ENCODE data around the gene L3MBTL4. TPM values are rescaled to one million over a fixed set of nuclear protein-coding genes. Genes with fewer than 3 reads are reported as not detected.

The L3MBTL4 gene
- total RNA-seq, 6 donors from 2014 or later = 13.2 to 29.1 (median 14.8) TPM

- WGBS, 2 donors = 61 to 72% methylated on average over 2 of the region's 2 CpGs
Measured at GRCh38 chr18:6327895-6328620, 86.7 kb downstream of the L3MBTL4 start.

DNA sequence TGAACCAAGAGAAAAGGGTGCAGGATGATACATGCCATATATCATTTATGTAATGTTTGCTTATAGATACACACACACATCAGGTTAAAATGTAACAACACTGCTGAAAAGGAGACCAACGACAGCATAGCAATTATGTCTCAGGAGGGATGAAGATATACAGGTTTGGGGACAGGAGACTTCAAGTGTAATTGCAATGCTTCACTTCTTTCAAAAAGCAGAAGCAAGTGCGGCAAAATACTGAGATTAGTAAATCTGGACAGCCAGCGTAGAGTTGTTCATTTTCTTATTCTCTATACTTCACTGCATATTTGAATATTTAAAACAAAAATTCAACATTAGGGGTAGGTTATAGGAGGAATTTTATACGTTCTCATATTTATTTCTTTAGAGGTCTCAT, 87.2 kb downstream of the L3MBTL4 start:
- no peak for TF ChIP-seq POLR2A (IDR thresholded peaks at IDR 0.05)
- TF ChIP-seq, protein P1, sequence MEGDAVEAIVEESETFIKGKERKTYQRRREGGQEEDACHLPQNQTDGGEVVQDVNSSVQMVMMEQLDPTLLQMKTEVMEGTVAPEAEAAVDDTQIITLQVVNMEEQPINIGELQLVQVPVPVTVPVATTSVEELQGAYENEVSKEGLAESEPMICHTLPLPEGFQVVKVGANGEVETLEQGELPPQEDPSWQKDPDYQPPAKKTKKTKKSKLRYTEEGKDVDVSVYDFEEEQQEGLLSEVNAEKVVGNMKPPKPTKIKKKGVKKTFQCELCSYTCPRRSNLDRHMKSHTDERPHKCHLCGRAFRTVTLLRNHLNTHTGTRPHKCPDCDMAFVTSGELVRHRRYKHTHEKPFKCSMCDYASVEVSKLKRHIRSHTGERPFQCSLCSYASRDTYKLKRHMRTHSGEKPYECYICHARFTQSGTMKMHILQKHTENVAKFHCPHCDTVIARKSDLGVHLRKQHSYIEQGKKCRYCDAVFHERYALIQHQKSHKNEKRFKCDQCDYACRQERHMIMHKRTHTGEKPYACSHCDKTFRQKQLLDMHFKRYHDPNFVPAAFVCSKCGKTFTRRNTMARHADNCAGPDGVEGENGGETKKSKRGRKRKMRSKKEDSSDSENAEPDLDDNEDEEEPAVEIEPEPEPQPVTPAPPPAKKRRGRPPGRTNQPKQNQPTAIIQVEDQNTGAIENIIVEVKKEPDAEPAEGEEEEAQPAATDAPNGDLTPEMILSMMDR (IDR thresholded peaks at IDR 0.05) = no peak
- ATAC-seq (ENCODE audit: low FRiP score in 2 of 2) (no peak), DNase-seq (no peak)
- no peaks in the 10 kb centered on the region for H3K36me3 ChIP-seq
- H3K27ac ChIP-seq = no peak overlapping the region
- WGBS, 2 donors = 83 to 84% methylated on average over 4 of the region's 4 CpGs
- H3K27me3 ChIP-seq = no peaks in the 10 kb centered on the region
- H3K9me3 ChIP-seq = peaks cover 9 to 19% (median 10%) of the 10 kb centered on the region in 4 donors
- H3K4me3 ChIP-seq = no peak overlapping the region
- H3K4me1 ChIP-seq = peaks cover 0 to 3% (median 0%) of the 10 kb centered on the region in 4 donors

More at GRCh38 chr18:6327895-6328620, 86.7 kb downstream of the L3MBTL4 start:
- TF ChIP-seq POLR2A (IDR thresholded peaks at IDR 0.05) (no peak), EP300 (IDR thresholded peaks at IDR 0.05) (no peak), POLR2AphosphoS5 (IDR thresholded peaks at IDR 0.05) (no peak)
- TF ChIP-seq, protein P1 (IDR thresholded peaks at IDR 0.05) = no peak
- Histone ChIP-seq H3K9me3 (peaks cover 5 to 15% (median 10%) of the 10 kb centered on the region in 4 donors), H3K27ac (no peak overlapping the region), H3K4me3 (no peak overlapping the region), H3K4me1 (peaks cover 0 to 3% (median 0%) of the 10 kb centered on the region in 4 donors), H3K36me3 (no peaks in the 10 kb centered on the region), H3K27me3 (no peaks in the 10 kb centered on the region)
- DNase-seq = no peak
- ATAC-seq (ENCODE audit: low FRiP score in 2 of 2) = peak in 1 of 2 donors; percentile 49

- DNase-seq (no peak), ATAC-seq (ENCODE audit: low FRiP score in 2 of 2) (no peak)
- peaks cover 9 to 19% (median 10%) of the 10 kb centered on the region in 4 donors for H3K9me3 ChIP-seq
- TF ChIP-seq POLR2A (IDR thresholded peaks at IDR 0.05) = no peak
- TF ChIP-seq, protein P1 (IDR thresholded peaks at IDR 0.05) = no peak
- TF ChIP-seq POLR2AphosphoS5 (IDR thresholded peaks at IDR 0.05) = no peak
- no peak for TF ChIP-seq EP300 (IDR thresholded peaks at IDR 0.05)
- H3K4me3 ChIP-seq = no peak overlapping the region
- H3K36me3 ChIP-seq = no peaks in the 10 kb centered on the region
- H3K27ac ChIP-seq = no peak overlapping the region
- no peaks in the 10 kb centered on the region for H3K27me3 ChIP-seq
- WGBS, 2 donors = 78 to 83% methylated on average over 2 of the region's 2 CpGs
- peaks cover 0 to 3% (median 0%) of the 10 kb centered on the region in 4 donors for H3K4me1 ChIP-seq
Measured at GRCh38 chr18:6326566-6326965, 88.1 kb downstream of the L3MBTL4 start.

GRCh38 chr18:6323319-6323889, 91.3 kb downstream of the L3MBTL4 start:
- TF ChIP-seq POLR2AphosphoS5 (IDR thresholded peaks at IDR 0.05) (no peak), POLR2A (IDR thresholded peaks at IDR 0.05) (no peak), EP300 (IDR thresholded peaks at IDR 0.05) (no peak)
- TF ChIP-seq, protein P1 (IDR thresholded peaks at IDR 0.05) = no peak
- Histone ChIP-seq H3K4me1 (no peaks in the 10 kb centered on the region), H3K27ac (no peak overlapping the region), H3K9me3 (peaks cover 9 to 19% (median 10%) of the 10 kb centered on the region in 4 donors), H3K27me3 (no peaks in the 10 kb centered on the region), H3K36me3 (no peaks in the 10 kb centered on the region), H3K4me3 (no peak overlapping the region)
- WGBS, 2 donors = 82 to 95% methylated on average over 1 of the region's 1 CpG
- ATAC-seq (ENCODE audit: low FRiP score in 2 of 2) (no peak), DNase-seq (no peak)

Data from upper lobe of left lung (tissue), 6 donors.